Chondrocyte (in vitro differentiated cells): ENCODE data around the gene ATG101. TPM values are rescaled to one million over a fixed set of nuclear protein-coding genes. Genes with fewer than 3 reads are reported as not detected.

Source experiments
- DNase-seq: peaks from one replicate; pipeline ENCODE4 v3.0.0; 2021; ENCODE audit warnings: mixed read lengths, low spot score
- H3K27ac Mint-ChIP-seq: one replicate; pipeline ENCODE4 v1.8.0; 2021; ENCODE audit warnings: mild to moderate bottlenecking, moderate library complexity, mixed read lengths; ENCODE audit not compliant: unreplicated experiment
- H3K27me3 Mint-ChIP-seq: 2 replicates; pipeline ENCODE4 v1.8.0; 2021; ENCODE audit warnings: low read depth, mixed read lengths
- H3K36me3 Mint-ChIP-seq: 2 replicates; pipeline ENCODE4 v1.8.0; 2021; ENCODE audit warnings: low read depth, mixed read lengths
- H3K4me1 Mint-ChIP-seq: 2 replicates; pipeline ENCODE4 v1.8.0; 2021; ENCODE audit warnings: low read depth, mild to moderate bottlenecking, mixed read lengths
- H3K4me3 Mint-ChIP-seq: one replicate; pipeline ENCODE4 v1.8.0; 2021; ENCODE audit warnings: mild to moderate bottlenecking, moderate library complexity, mixed read lengths; ENCODE audit not compliant: unreplicated experiment
- H3K9me3 Mint-ChIP-seq: 2 replicates; pipeline ENCODE4 v1.8.0; 2021; ENCODE audit warnings: low read depth, mixed read lengths
- CTCF ChIP-seq: fragments of 200-600 bp; sonication (generic); IDR thresholded peaks from 2 replicates; pipeline ENCODE4 v1.5.0; 2021; ENCODE audit warnings: antibody characterized with exemption, mild to moderate bottlenecking, moderate library complexity
- total RNA-seq: library from RNA; stranded (reverse); gene quantifications from 3 replicates; pipeline ENCODE4 v1.2.1, GENCODE V29; 2021

ATG101 gene
- total RNA-seq, 1 donor from 2014 or later, result 48.0 TPM

GRCh38 chr12:52119398-52120254, 49.8 kb downstream of the ATG101 start:
- H3K36me3 Mint-ChIP-seq, result no peaks in the 10 kb centered on the region
- H3K27ac Mint-ChIP-seq, result no peak overlapping the region
- TF ChIP-seq CTCF, result peak; percentile 75
- DNase-seq, result no peak
- no peak overlapping the region for H3K4me3 Mint-ChIP-seq
- no peaks in the 10 kb centered on the region for H3K4me1 Mint-ChIP-seq
- H3K9me3 Mint-ChIP-seq, result no peaks in the 10 kb centered on the region
- H3K27me3 Mint-ChIP-seq, result peaks cover 23% of the 10 kb centered on the region

GRCh38 chr12:52120951-52121823, 51.4 kb downstream of the ATG101 start:
- no peak for TF ChIP-seq CTCF
- no peaks in the 10 kb centered on the region for H3K9me3 Mint-ChIP-seq
- H3K4me3 Mint-ChIP-seq, result no peak overlapping the region
- no peaks in the 10 kb centered on the region for H3K36me3 Mint-ChIP-seq
- no peak for DNase-seq
- no peaks in the 10 kb centered on the region for H3K4me1 Mint-ChIP-seq
- no peak overlapping the region for H3K27ac Mint-ChIP-seq
- peaks cover 12% of the 10 kb centered on the region for H3K27me3 Mint-ChIP-seq

- no peak for DNase-seq
- no peaks in the 10 kb centered on the region for H3K9me3 Mint-ChIP-seq
- no peak overlapping the region for H3K27ac Mint-ChIP-seq
- no peak overlapping the region for H3K4me3 Mint-ChIP-seq
- H3K36me3 Mint-ChIP-seq, result no peaks in the 10 kb centered on the region
- peak; percentile 91 for TF ChIP-seq CTCF
- peaks cover 5% of the 10 kb centered on the region for H3K4me1 Mint-ChIP-seq
- peaks cover 5% of the 10 kb centered on the region for H3K27me3 Mint-ChIP-seq
These were observed 52.2 kb downstream of the ATG101 start for GRCh38 chr12:52121824-52122539.

- Mint-ChIP-seq H3K4me3 (no peak overlapping the region), H3K27me3 (peaks cover 3% of the 10 kb centered on the region), H3K36me3 (no peaks in the 10 kb centered on the region), H3K4me1 (peaks cover 9% of the 10 kb centered on the region), H3K9me3 (no peaks in the 10 kb centered on the region), H3K27ac (no peak overlapping the region)
- TF ChIP-seq CTCF, result no peak
- no peak for DNase-seq
These were observed 52.7 kb downstream of the ATG101 start for GRCh38 chr12:52122540-52122871.

- H3K9me3 Mint-ChIP-seq, result no peaks in the 10 kb centered on the region
- H3K4me3 Mint-ChIP-seq, result no peak overlapping the region
- no peak overlapping the region for H3K27ac Mint-ChIP-seq
- DNase-seq, result no peak
- H3K36me3 Mint-ChIP-seq, result no peaks in the 10 kb centered on the region
- H3K4me1 Mint-ChIP-seq, result peaks cover 9% of the 10 kb centered on the region
- no peak for TF ChIP-seq CTCF
- no peaks in the 10 kb centered on the region for H3K27me3 Mint-ChIP-seq
These were observed 53.1 kb downstream of the ATG101 start for GRCh38 chr12:52122904-52123303.
